ENCODE measurements around the gene PRR7.
A peak's percentile ranks its signal among the peaks of the same experiment; 100 is the strongest.
"Not testable (repeated sequence)": the region's sequence is repeated elsewhere in the genome, so short reads cannot be mapped to it uniquely, and the experiment has no call there.

PRR7 gene

GRCh38 chr5:177484902-177485549, 38.4 kb downstream of the PRR7 start:
- DNase-seq (ENCODE audit: low read depth): no peak

- DNase-seq (ENCODE audit: low read depth): not testable (repeated sequence)
Observed at GRCh38 chr5:177485753-177486152, 39.1 kb downstream of the PRR7 start.

- DNase-seq (ENCODE audit: low read depth): no peak
Observed at GRCh38 chr5:177486256-177486655, 39.6 kb downstream of the PRR7 start.

- no peak for DNase-seq (ENCODE audit: low read depth)
Observed at GRCh38 chr5:177487144-177487543, 40.5 kb downstream of the PRR7 start.

GRCh38 chr5:177487975-177488374, 41.4 kb downstream of the PRR7 start:
- DNase-seq (ENCODE audit: low read depth): no peak

GRCh38 chr5:177489119-177489716, 42.6 kb downstream of the PRR7 start:
- no peak for DNase-seq (ENCODE audit: low read depth)

- DNase-seq (ENCODE audit: low read depth): no peak
Observed at GRCh38 chr5:177490311-177490991, 43.8 kb downstream of the PRR7 start.

GRCh38 chr5:177490992-177491391, 44.4 kb downstream of the PRR7 start:
- no peak for DNase-seq (ENCODE audit: low read depth)

- no peak for DNase-seq (ENCODE audit: low read depth)
Observed at GRCh38 chr5:177491429-177491945, 44.9 kb downstream of the PRR7 start.

GRCh38 chr5:177491983-177492746, 45.6 kb downstream of the PRR7 start:
- no peak for DNase-seq (ENCODE audit: low read depth)

- DNase-seq (ENCODE audit: low read depth): no peak
Observed at GRCh38 chr5:177492841-177493240, 46.2 kb downstream of the PRR7 start.

GRCh38 chr5:177493795-177494345, 47.3 kb downstream of the PRR7 start:
- no peak for DNase-seq (ENCODE audit: low read depth)

- no peak for DNase-seq (ENCODE audit: low read depth)
Observed at GRCh38 chr5:177494346-177495195, 48.0 kb downstream of the PRR7 start.

- no peak for DNase-seq (ENCODE audit: low read depth)
Observed at GRCh38 chr5:177495243-177496060, 48.8 kb downstream of the PRR7 start.

GRCh38 chr5:177496070-177496726, 49.6 kb downstream of the PRR7 start:
- DNase-seq (ENCODE audit: low read depth): no peak

- DNase-seq (ENCODE audit: low read depth): no peak
Observed at GRCh38 chr5:177496727-177497291, 50.2 kb downstream of the PRR7 start.

GRCh38 chr5:177497292-177498012, 50.8 kb downstream of the PRR7 start, which contains the start of gene PDLIM7:
PDLIM7 (minus strand) TSS chr5:177497604; CDS start chr5:177496512, 1,092 bp downstream.
- peak; percentile 91 for DNase-seq (ENCODE audit: low read depth)

- no peak for DNase-seq (ENCODE audit: low read depth)
Observed at GRCh38 chr5:177498013-177498787, 51.6 kb downstream of the PRR7 start.
